RCC 7860 (cell line): Measurements from ENCODE around the gene PITPNC1.

Experiments used
- DNase-seq: peaks from one replicate; pipeline ENCODE4 v3.0.0-alpha.2; 2015; ENCODE audit warnings: low spot score
- FAIRE-seq: peaks from 2 replicates; lab custom pipeline; 2012; peaks lifted over from hg19 to GRCh38; lab: Jason Lieb, UNC

Gene PITPNC1

GRCh38 chr17:67662712-67663111, 285.6 kb downstream of the PITPNC1 start:
- FAIRE-seq (no peak), DNase-seq (no peak)

GRCh38 chr17:67663457-67663856, 286.4 kb downstream of the PITPNC1 start:
- FAIRE-seq (no peak), DNase-seq (no peak)

- no peak for DNase-seq
- no peak for FAIRE-seq
These were observed 288.9 kb downstream of the PITPNC1 start for GRCh38 chr17:67666028-67666427.

- DNase-seq = no peak
- no peak for FAIRE-seq
These were observed 289.6 kb downstream of the PITPNC1 start for GRCh38 chr17:67666710-67667109.

GRCh38 chr17:67671493-67671892, 294.4 kb downstream of the PITPNC1 start:
- FAIRE-seq = no peak
- DNase-seq = no peak

- no peak for DNase-seq
- FAIRE-seq = no peak
These were observed 295.7 kb downstream of the PITPNC1 start for GRCh38 chr17:67672592-67673335.

- DNase-seq = no peak
- FAIRE-seq = no peak
These were observed 298.4 kb downstream of the PITPNC1 start for GRCh38 chr17:67675481-67675880.

- FAIRE-seq (no peak), DNase-seq (no peak)
These were observed 299.2 kb downstream of the PITPNC1 start for GRCh38 chr17:67676305-67676704.

GRCh38 chr17:67678414-67678813, 301.3 kb downstream of the PITPNC1 start:
- FAIRE-seq (no peak), DNase-seq (no peak)

- DNase-seq (no peak), FAIRE-seq (no peak)
These were observed 302.1 kb downstream of the PITPNC1 start for GRCh38 chr17:67679225-67679624.

GRCh38 chr17:67679721-67680120, 302.6 kb downstream of the PITPNC1 start:
- DNase-seq = no peak
- FAIRE-seq = no peak

- DNase-seq (no peak), FAIRE-seq (no peak)
These were observed 303.6 kb downstream of the PITPNC1 start for GRCh38 chr17:67680445-67681224.

GRCh38 chr17:67682196-67682595, 305.1 kb downstream of the PITPNC1 start:
- FAIRE-seq (no peak), DNase-seq (no peak)

- DNase-seq (no peak), FAIRE-seq (no peak)
These were observed 308.3 kb downstream of the PITPNC1 start for GRCh38 chr17:67685351-67685750.

GRCh38 chr17:67686241-67686640, 309.2 kb downstream of the PITPNC1 start:
- no peak for DNase-seq
- FAIRE-seq = no peak

GRCh38 chr17:67687511-67687910, 310.4 kb downstream of the PITPNC1 start:
- FAIRE-seq (no peak), DNase-seq (no peak)

GRCh38 chr17:67689534-67690177, 312.6 kb downstream of the PITPNC1 start:
- peak; percentile 81 for FAIRE-seq
- peak; percentile 32 for DNase-seq

- DNase-seq (no peak), FAIRE-seq (no peak)
These were observed 316.7 kb downstream of the PITPNC1 start for GRCh38 chr17:67693811-67694210.

GRCh38 chr17:67696347-67696746, 319.3 kb downstream of the PITPNC1 start:
- DNase-seq (no peak), FAIRE-seq (no peak)

GRCh38 chr17:67696853-67697498, 319.9 kb downstream of the PITPNC1 start:
- FAIRE-seq (no peak), DNase-seq (no peak)

GRCh38 chr17:67700037-67700724, 323.1 kb downstream of the PITPNC1 start:
- no peak for DNase-seq
- no peak for FAIRE-seq
